Endodermal cell (in vitro differentiated cells): ENCODE measurements around the gene G6PC1. TPM values are rescaled to one million over a fixed set of nuclear protein-coding genes. Genes with fewer than 3 reads are reported as not detected.

Source experiments
- DNase-seq: peaks from one replicate; pipeline ENCODE4 v3.0.0-alpha.2; 2017
- H3K27ac ChIP-seq: 2 replicates; pipeline ENCODE4 v1.5.1; 2013; ENCODE audit warnings: mild to moderate bottlenecking, low read depth, low read length, moderate library complexity
- H3K27me3 ChIP-seq: 2 replicates; pipeline ENCODE4 v1.6.1; 2013; ENCODE audit warnings: mild to moderate bottlenecking, low read length, moderate library complexity; ENCODE audit not compliant: insufficient read depth, control insufficient read depth, poor library complexity, severe bottlenecking
- H3K36me3 ChIP-seq: 2 replicates; pipeline ENCODE4 v1.7.0; 2013; ENCODE audit warnings: mild to moderate bottlenecking, low read length, moderate library complexity; ENCODE audit not compliant: control insufficient read depth, insufficient read depth
- H3K4me1 ChIP-seq: one replicate; pipeline ENCODE4 v1.7.0; 2013; ENCODE audit warnings: low read length; ENCODE audit not compliant: control insufficient read depth, insufficient read depth
- H3K4me3 ChIP-seq: 2 replicates; pipeline ENCODE4 v1.5.1; 2013; ENCODE audit warnings: mild to moderate bottlenecking, low read length, moderate library complexity
- H3K9ac ChIP-seq: 2 replicates; pipeline ENCODE4 v1.6.1; 2013; ENCODE audit warnings: mild to moderate bottlenecking, low read length, moderate library complexity; ENCODE audit not compliant: poor library complexity, severe bottlenecking; ENCODE audit errors: extremely low read depth
- H3K9me3 ChIP-seq: 2 replicates; pipeline ENCODE4 v1.6.1; 2013; ENCODE audit warnings: mild to moderate bottlenecking, low read length, moderate library complexity; ENCODE audit not compliant: control insufficient read depth
- H3K27ac Mint-ChIP-seq: 2 replicates; pipeline ENCODE4 v1.8.0; 2020; ENCODE audit warnings: mixed read lengths
- H3K27me3 Mint-ChIP-seq: 2 replicates; pipeline ENCODE4 v1.8.0; 2021; ENCODE audit warnings: mild to moderate bottlenecking, mixed read lengths; ENCODE audit not compliant: insufficient read depth
- H3K36me3 Mint-ChIP-seq: 2 replicates; pipeline ENCODE4 v1.8.0; 2020; ENCODE audit warnings: low read depth, mixed read lengths
- H3K4me1 Mint-ChIP-seq: 2 replicates; pipeline ENCODE4 v1.8.0; 2020; ENCODE audit warnings: mixed read lengths
- H3K4me3 Mint-ChIP-seq: 2 replicates; pipeline ENCODE4 v1.8.0; 2020; ENCODE audit warnings: mild to moderate bottlenecking, moderate library complexity, mixed read lengths
- H3K9me3 Mint-ChIP-seq: 2 replicates; pipeline ENCODE4 v1.8.0; 2020; ENCODE audit warnings: mild to moderate bottlenecking, mixed read lengths
- CTCF ChIP-seq: fragments of 200-600 bp; sonication (generic); conservative IDR thresholded peaks from 2 replicates; pipeline ENCODE4 v1.5.0; 2021; ENCODE audit warnings: antibody characterized with exemption, mild to moderate bottlenecking
- WGBS, 2 experiments: methylation state at CpG; one replicate each; pipeline versions ENCODE4 v1.1.5 to v1.1.7; 2013; ENCODE audit warnings: missing lambda C conversion rate in 2 of 2, mixed read lengths in 1 of 2; ENCODE audit not compliant: insufficient coverage in 1 of 2, insufficient read length in 1 of 2; 5-methylcytosine and 5-hydroxymethylcytosine counted together
- total RNA-seq, 2 donors: library from RNA; stranded (reverse); fragmentation: NEBNext Ultra II Directional in 1 of 2; extraction: Animal tissue kit (Norgen Biotek cat#: 25700) in 1 of 2; gene quantifications; 2 replicates in 1 of 2; 3 replicates in 1 of 2; pipeline ENCODE4 v1.2.1, GENCODE V29; 2021

The G6PC1 gene
- total RNA-seq, 2 donors from 2014 or later = not detected

GRCh38 chr17:42937712-42938596 is 37.4 kb downstream of the G6PC1 start:
- H3K4me3 ChIP-seq = no peak overlapping the region
- Mint-ChIP-seq H3K27me3 (peaks cover 4% of the 10 kb centered on the region), H3K4me3 (no peak overlapping the region), H3K27ac (no peak overlapping the region), H3K9me3 (no peaks in the 10 kb centered on the region), H3K4me1 (no peaks in the 10 kb centered on the region), H3K36me3 (no peaks in the 10 kb centered on the region)
- 56 to 62% methylated on average over 6 to 9 of the region's 9 CpGs for WGBS, 2 experiments
- H3K36me3 ChIP-seq = no peaks in the 10 kb centered on the region
- no peak overlapping the region for H3K27ac ChIP-seq
- no peaks in the 10 kb centered on the region for H3K9me3 ChIP-seq
- TF ChIP-seq CTCF = peak; percentile 88
- DNase-seq = peak; percentile 91
- no peaks in the 10 kb centered on the region for H3K27me3 ChIP-seq
- no peak overlapping the region for H3K9ac ChIP-seq
- no peaks in the 10 kb centered on the region for H3K4me1 ChIP-seq

DNA sequence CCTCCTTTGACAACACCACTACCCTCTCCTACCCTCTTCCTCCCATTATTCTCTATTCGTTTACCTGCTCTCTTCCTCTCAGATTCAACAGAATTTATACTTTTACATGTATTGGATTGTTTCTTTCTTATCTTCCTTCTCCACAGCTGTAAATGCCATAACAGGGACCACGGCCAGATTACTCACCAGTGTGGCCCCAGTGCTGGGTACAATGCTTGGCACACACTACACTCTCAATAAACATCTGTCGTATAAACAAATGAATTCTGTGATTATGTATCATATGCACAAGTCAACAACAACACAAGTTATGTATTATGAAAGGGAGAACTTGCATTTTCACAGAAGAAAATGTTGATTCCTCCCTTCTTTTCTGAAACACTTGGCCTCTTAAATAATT is 43.6 kb downstream of the G6PC1 start:
- Histone ChIP-seq H3K27me3 (no peaks in the 10 kb centered on the region), H3K27ac (no peak overlapping the region), H3K9ac (no peak overlapping the region), H3K4me3 (no peak overlapping the region), H3K36me3 (peaks cover 8% of the 10 kb centered on the region), H3K9me3 (no peaks in the 10 kb centered on the region), H3K4me1 (no peaks in the 10 kb centered on the region)
- no peak for TF ChIP-seq CTCF
- Mint-ChIP-seq H3K36me3 (peaks cover 1% of the 10 kb centered on the region), H3K27me3 (no peaks in the 10 kb centered on the region), H3K4me3 (no peak overlapping the region), H3K4me1 (no peaks in the 10 kb centered on the region), H3K9me3 (no peaks in the 10 kb centered on the region), H3K27ac (no peak overlapping the region)
- WGBS, 2 experiments = 55% methylated on average over 3 of the region's 3 CpGs; no CpG with 5 or more reads in 1 of the 2 experiments
- no peak for DNase-seq

DNA sequence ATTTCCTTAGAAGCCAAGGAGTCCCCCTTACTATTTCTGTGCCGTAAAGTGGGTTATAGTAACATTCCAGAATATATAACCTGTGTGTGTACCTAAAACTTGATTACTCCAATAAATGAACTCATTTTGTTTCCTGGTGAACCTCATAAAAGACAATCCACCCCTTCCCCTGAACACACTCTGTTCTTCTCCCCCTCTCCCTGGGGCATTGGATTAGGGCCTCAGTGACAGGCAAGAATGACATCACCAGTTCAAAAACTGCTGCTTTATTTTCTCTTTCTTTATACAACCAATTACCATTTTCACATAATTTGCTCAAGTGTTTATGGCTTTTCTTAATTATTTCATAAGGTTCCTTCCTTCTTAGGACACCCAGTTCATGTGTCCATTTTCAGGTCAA is 46.2 kb downstream of the G6PC1 start:
- H3K4me3 ChIP-seq = no peak overlapping the region
- DNase-seq = no peak
- H3K9ac ChIP-seq = no peak overlapping the region
- Mint-ChIP-seq H3K27ac (peak overlapping the region; percentile 8), H3K4me1 (no peaks in the 10 kb centered on the region), H3K4me3 (no peak overlapping the region), H3K36me3 (peaks cover 24% of the 10 kb centered on the region), H3K9me3 (no peaks in the 10 kb centered on the region), H3K27me3 (no peaks in the 10 kb centered on the region)
- no peak overlapping the region for H3K27ac ChIP-seq
- H3K4me1 ChIP-seq = no peaks in the 10 kb centered on the region
- peaks cover 32% of the 10 kb centered on the region for H3K36me3 ChIP-seq
- H3K9me3 ChIP-seq = no peaks in the 10 kb centered on the region
- no peaks in the 10 kb centered on the region for H3K27me3 ChIP-seq
- TF ChIP-seq CTCF = no peak
- WGBS, 2 experiments = 89 to 100% methylated on average over 1 of the region's 1 CpG
